ENCODE measurements around the gene SOX18. TPM values are rescaled to one million over a fixed set of nuclear protein-coding genes. Genes with fewer than 3 reads are reported as not detected.

The SOX18 gene
- total RNA-seq, 1 donor from 2014 or later = 82.5 TPM

- no peak for DNase-seq
Measured at GRCh38 chr20:64037199-64037497, 12.3 kb downstream of the SOX18 start.

GRCh38 chr20:64036346-64037198 lies 12.9 kb downstream of the SOX18 start:
- no peak for DNase-seq

GRCh38 chr20:64035933-64036345 lies 13.5 kb downstream of the SOX18 start, which contains the start of gene C20orf204:
Gene C20orf204 (plus strand): TSS chr20:64036182. CDS start chr20:64036324, 142 bp downstream.
- DNase-seq = no peak

- DNase-seq = no peak
Measured at GRCh38 chr20:64035066-64035932, 14.1 kb downstream of the SOX18 start.

- no peak for DNase-seq
Measured at GRCh38 chr20:64033981-64034493, 15.4 kb downstream of the SOX18 start.

- DNase-seq = no peak
Measured at GRCh38 chr20:64032706-64033624, 16.5 kb downstream of the SOX18 start.

GRCh38 chr20:64031822-64032314 lies 17.6 kb downstream of the SOX18 start:
- DNase-seq = no peak

- DNase-seq = no peak
Measured at GRCh38 chr20:64030371-64031134, 18.9 kb downstream of the SOX18 start.

- DNase-seq = no peak
Measured at GRCh38 chr20:64029293-64030117, 19.9 kb downstream of the SOX18 start.

GRCh38 chr20:64027981-64028685 lies 21.3 kb downstream of the SOX18 start:
- no peak for DNase-seq

- no peak for DNase-seq
Measured at GRCh38 chr20:64025826-64026412, 23.5 kb downstream of the SOX18 start.

- DNase-seq = no peak
Measured at GRCh38 chr20:64025101-64025825, 24.2 kb downstream of the SOX18 start.

GRCh38 chr20:64024141-64024990 lies 25.1 kb downstream of the SOX18 start:
- DNase-seq = no peak

GRCh38 chr20:64023361-64024140 lies 25.9 kb downstream of the SOX18 start:
- no peak for DNase-seq

GRCh38 chr20:64022671-64023360 lies 26.6 kb downstream of the SOX18 start:
- DNase-seq = no peak
